ENCODE data around the gene PFN3. TPM values are rescaled to one million over a fixed set of nuclear protein-coding genes. Genes with fewer than 3 reads are reported as not detected.

PFN3 gene
- total RNA-seq, 1 donor from 2014 or later, result not detected

DNA sequence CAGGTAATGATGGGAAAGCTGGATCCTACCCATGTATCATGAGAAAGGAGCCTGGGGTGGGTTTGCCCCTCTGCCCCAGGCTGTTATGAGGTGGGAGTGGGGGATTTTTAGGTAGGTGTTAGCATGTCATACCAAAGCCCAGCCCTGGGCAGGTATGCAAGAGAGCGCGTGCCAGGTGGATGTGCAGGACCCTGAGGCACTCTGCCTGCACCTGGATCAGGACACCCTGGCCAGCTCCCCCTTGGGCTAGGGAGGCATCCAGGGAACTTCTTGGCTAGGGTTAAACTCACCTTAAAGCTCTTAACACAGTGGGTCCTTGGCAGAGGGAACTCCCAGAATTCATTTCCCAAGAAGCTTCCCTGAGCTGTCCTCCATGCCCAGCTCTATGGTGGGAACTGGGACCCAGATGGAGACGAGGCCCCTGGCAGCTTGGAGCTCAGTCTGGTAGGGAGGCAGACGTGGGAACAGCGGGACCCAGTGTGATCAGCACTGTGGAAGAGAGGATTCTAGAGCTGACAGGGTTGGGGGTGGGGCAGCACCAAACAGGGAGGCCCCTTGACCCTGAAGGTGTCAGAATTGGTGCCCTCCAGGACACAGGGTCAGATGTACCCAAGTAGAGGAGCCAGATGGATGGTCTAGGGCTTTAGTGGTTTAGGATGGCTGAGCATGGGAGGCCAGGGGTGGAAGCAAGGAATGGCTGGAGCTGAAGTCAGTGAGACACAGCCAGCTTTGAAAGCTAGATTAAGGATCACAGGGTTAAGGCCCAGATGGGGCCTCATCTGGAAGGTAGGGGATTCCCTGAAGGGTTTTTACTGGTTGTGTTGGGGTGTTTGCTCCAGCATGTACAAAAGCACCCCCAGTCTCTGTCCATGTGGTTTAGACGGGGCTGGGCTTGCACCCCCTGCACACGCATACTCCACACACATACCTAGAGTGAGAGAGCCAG lies 43.9 kb upstream of the PFN3 start:
- Histone ChIP-seq H3K9me3 (no peaks in the 10 kb centered on the region), H3K36me3 (peaks cover 33% of the 10 kb centered on the region), H3K27ac (no peak overlapping the region), H3K4me3 (no peak overlapping the region), H3K27me3 (ENCODE audit: low read depth) (peaks cover 2% of the 10 kb centered on the region), H3K4me1 (peaks cover 25% of the 10 kb centered on the region)
- DNase-seq, result no peak
- TF ChIP-seq, protein P1, sequence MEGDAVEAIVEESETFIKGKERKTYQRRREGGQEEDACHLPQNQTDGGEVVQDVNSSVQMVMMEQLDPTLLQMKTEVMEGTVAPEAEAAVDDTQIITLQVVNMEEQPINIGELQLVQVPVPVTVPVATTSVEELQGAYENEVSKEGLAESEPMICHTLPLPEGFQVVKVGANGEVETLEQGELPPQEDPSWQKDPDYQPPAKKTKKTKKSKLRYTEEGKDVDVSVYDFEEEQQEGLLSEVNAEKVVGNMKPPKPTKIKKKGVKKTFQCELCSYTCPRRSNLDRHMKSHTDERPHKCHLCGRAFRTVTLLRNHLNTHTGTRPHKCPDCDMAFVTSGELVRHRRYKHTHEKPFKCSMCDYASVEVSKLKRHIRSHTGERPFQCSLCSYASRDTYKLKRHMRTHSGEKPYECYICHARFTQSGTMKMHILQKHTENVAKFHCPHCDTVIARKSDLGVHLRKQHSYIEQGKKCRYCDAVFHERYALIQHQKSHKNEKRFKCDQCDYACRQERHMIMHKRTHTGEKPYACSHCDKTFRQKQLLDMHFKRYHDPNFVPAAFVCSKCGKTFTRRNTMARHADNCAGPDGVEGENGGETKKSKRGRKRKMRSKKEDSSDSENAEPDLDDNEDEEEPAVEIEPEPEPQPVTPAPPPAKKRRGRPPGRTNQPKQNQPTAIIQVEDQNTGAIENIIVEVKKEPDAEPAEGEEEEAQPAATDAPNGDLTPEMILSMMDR (IDR thresholded peaks at IDR 0.05), result no peak
- intact Hi-C loops (cut with DNase I), result no loop called here
- no peak for ATAC-seq

DNA sequence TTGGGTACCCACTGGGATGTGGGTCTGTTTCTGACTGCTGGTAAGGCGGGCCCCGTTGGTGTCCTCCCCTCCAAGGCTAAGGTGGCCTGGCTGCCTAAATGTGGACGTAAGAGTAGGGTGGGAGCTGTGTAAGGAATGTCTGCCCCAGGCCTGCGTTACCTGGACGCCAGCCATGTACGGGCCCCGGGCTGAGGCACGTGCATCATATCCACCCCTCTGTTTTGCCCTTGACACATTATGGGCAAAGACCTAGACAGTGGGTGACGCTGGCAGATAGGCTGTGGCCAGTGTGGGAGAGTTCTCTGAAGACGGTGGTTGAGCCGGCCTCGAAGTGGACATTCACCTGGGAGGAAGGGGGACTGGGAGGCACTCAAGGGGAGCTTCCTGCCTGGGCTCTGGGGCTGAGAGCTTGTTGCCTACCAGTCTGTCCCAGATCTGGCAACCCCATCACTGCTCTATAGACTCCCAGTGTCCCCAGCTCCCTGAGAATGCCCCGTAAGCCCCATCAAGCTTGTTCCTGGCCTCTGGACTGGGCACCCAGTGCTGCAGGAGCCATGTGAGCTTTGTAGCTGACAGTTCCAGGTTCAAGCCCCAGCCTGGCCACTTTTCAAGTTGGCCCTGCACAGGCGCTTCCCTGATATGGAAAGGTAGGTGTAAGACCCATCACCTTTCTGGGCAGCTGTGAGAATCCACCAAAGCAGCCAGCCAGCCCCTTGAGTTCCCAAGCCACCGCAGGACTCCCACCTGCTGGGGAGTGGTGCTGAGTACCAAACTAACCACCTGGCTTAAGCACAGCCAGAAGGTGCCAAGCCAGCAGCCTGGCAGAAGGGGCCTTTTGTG lies 42.9 kb upstream of the PFN3 start:
- intact Hi-C loops (cut with DNase I), result no loop called here
- Histone ChIP-seq H3K27ac (no peak overlapping the region), H3K27me3 (ENCODE audit: low read depth) (no peaks in the 10 kb centered on the region), H3K9me3 (no peaks in the 10 kb centered on the region), H3K36me3 (peaks cover 40% of the 10 kb centered on the region), H3K4me1 (peaks cover 25% of the 10 kb centered on the region), H3K4me3 (no peak overlapping the region)
- TF ChIP-seq, protein P1 (IDR thresholded peaks at IDR 0.05), result no peak
- DNase-seq (no peak), ATAC-seq (no peak)

DNA sequence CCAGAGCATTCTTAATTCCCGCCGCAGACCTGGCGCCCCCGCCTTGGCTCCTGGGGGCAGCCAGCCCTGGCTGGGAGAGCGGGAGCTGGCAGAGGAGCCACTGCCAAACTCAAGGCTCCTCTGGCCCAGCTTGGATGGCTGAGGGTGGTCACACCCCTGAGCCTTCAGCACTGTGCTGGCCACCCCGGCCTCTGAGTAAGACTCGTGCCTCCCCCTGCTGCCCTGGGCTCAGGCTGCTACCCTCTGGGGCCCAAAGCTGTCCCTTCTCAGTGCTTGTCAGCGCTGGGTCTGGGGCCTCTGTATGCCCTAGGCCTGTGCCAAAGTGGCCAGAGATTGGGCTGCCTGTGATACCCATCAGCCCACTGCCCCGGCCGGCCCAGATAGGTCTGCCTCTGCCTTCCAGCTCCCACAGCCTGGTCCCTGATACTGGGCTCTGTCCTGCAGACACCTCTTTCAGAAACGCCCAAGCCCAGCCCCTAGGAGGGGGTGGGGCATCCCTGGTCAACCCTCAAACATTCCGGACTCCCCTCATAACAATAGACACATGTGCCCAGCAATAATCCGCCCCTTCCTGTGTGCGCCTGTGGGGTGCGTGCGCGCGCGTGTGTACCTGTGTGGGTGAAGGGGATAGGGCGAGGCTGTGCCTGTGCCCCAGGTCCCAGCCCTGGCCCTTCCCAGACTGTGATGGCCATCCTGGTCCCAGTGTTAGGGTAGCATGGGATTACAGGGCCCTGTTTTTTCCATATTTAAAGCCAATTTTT lies 41.8 kb upstream of the PFN3 start:
- H3K27me3 ChIP-seq (ENCODE audit: low read depth), result no peaks in the 10 kb centered on the region
- intact Hi-C loops (cut with DNase I), result no loop called here
- H3K4me1 ChIP-seq, result peaks cover 16% of the 10 kb centered on the region
- no peak for DNase-seq
- H3K9me3 ChIP-seq, result no peaks in the 10 kb centered on the region
- H3K27ac ChIP-seq, result no peak overlapping the region
- no peak for ATAC-seq
- TF ChIP-seq, protein P1 (IDR thresholded peaks at IDR 0.05), result no peak
- no peak overlapping the region for H3K4me3 ChIP-seq
- H3K36me3 ChIP-seq, result peaks cover 51% of the 10 kb centered on the region

DNA sequence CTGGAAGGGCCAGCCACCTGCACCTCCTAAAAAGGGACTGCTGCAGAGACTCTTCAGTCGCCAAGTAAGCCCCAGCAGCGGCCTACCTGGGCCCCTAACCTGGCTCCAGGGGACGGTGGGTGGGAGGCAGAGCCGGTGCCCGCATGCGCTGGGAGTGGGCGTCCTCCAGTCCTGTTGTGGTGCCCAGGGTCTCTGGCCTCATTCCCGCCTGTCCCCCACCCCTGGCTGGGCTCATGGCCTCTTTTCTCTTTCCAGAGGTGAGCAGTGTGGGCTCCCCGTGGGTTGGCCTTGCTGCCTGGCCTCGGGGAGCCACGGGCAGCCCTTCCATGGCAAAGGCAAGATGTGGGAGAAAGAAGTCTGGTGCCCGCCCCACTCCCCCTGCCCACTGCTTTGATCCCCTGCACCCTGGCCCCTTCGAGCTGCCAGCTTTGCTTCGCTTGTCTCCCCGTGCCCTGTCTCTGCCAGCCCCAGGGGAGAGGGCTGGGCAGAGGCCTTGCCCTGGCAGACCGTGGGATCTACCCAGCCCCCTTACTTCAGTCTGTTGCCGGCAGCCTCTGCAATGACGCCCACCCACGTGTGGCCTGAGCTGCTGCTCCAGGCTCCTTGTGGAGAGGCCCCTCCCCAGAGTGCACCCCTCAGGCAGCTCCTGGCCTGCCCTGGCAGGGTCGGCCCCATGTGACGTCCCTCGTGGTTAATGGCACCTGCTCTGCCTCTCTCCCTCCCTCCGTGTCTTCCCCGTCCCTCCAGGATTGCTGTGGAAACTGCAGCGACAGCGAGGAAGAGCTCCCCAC lies 40.7 kb upstream of the PFN3 start:
- intact Hi-C loops (cut with DNase I), result no loop called here
- no peak overlapping the region for H3K27ac ChIP-seq
- H3K27me3 ChIP-seq (ENCODE audit: low read depth), result no peaks in the 10 kb centered on the region
- DNase-seq, result no peak
- H3K4me1 ChIP-seq, result peaks cover 10% of the 10 kb centered on the region
- no peak overlapping the region for H3K4me3 ChIP-seq
- ATAC-seq, result no peak
- H3K36me3 ChIP-seq, result peaks cover 61% of the 10 kb centered on the region
- TF ChIP-seq, protein P1 (IDR thresholded peaks at IDR 0.05), result no peak
- no peaks in the 10 kb centered on the region for H3K9me3 ChIP-seq
